Activated T-cell treated with anti-CD3 and anti-CD28 coated beads for 1 hour (primary cell): ENCODE measurements around the gene ADD1.
"Not testable (repeated sequence)": the region's sequence is repeated elsewhere in the genome, so short reads cannot be mapped to it uniquely, and the experiment has no call there.

Experiments
- DNase-seq: peaks from one replicate; pipeline ENCODE4 v3.0.0-alpha.2; 2020; ENCODE audit warnings: low read depth

Gene ADD1

GRCh38 chr4:2886161-2886560 is 42.5 kb downstream of the ADD1 start:
- DNase-seq, result no peak

GRCh38 chr4:2886622-2887021 is 43.0 kb downstream of the ADD1 start:
- DNase-seq, result no peak

GRCh38 chr4:2887343-2887742 is 43.7 kb downstream of the ADD1 start:
- DNase-seq, result no peak

- no peak for DNase-seq
Observed at GRCh38 chr4:2888886-2889285, 45.2 kb downstream of the ADD1 start.

GRCh38 chr4:2891294-2891693 is 47.6 kb downstream of the ADD1 start:
- DNase-seq, result no peak

- no peak for DNase-seq
Observed at GRCh38 chr4:2893772-2894171, 50.1 kb downstream of the ADD1 start.

- no peak for DNase-seq
Observed at GRCh38 chr4:2898001-2898400, 54.4 kb downstream of the ADD1 start.

- DNase-seq, result no peak
Observed at GRCh38 chr4:2900741-2901140, 57.1 kb downstream of the ADD1 start.

- DNase-seq, result no peak
Observed at GRCh38 chr4:2901186-2901585, 57.5 kb downstream of the ADD1 start.

GRCh38 chr4:2902126-2902525 is 58.5 kb downstream of the ADD1 start:
- DNase-seq, result no peak

- DNase-seq, result no peak
Observed at GRCh38 chr4:2905544-2905943, 61.9 kb downstream of the ADD1 start.

GRCh38 chr4:2906218-2906617 is 62.6 kb downstream of the ADD1 start:
- no peak for DNase-seq

GRCh38 chr4:2907226-2907625 is 63.6 kb downstream of the ADD1 start:
- no peak for DNase-seq

- no peak for DNase-seq
Observed at GRCh38 chr4:2907706-2908293, 64.2 kb downstream of the ADD1 start.

GRCh38 chr4:2908686-2909085 is 65.0 kb downstream of the ADD1 start:
- DNase-seq, result no peak

GRCh38 chr4:2909583-2909982 is 65.9 kb downstream of the ADD1 start:
- no peak for DNase-seq

- DNase-seq, result no peak
Observed at GRCh38 chr4:2910409-2910808, 66.8 kb downstream of the ADD1 start.

- DNase-seq, result no peak
Observed at GRCh38 chr4:2911868-2912267, 68.2 kb downstream of the ADD1 start.

- DNase-seq, result no peak
Observed at GRCh38 chr4:2913168-2913567, 69.5 kb downstream of the ADD1 start.

GRCh38 chr4:2914256-2915126 is 70.8 kb downstream of the ADD1 start:
- no peak for DNase-seq

- no peak for DNase-seq
Observed at GRCh38 chr4:2915789-2916188, 72.1 kb downstream of the ADD1 start.

- DNase-seq, result not testable (repeated sequence)
Observed at GRCh38 chr4:2916696-2917095, 73.1 kb downstream of the ADD1 start.

GRCh38 chr4:2918300-2918699 is 74.7 kb downstream of the ADD1 start:
- DNase-seq, result not testable (repeated sequence)

GRCh38 chr4:2918714-2919113 is 75.1 kb downstream of the ADD1 start:
- DNase-seq, result not testable (repeated sequence)
